ENCODE data around the gene SUFU. TPM values are rescaled to one million over a fixed set of nuclear protein-coding genes. Genes with fewer than 3 reads are reported as not detected.

The SUFU gene
- total and polyA plus RNA-seq, 2 of the 13 experiments (the other 11 are each of a cell fraction or from before 2014, with no cell fraction given), result 2.9 to 5.5 TPM

- TF ChIP-seq ZNF839 (CRISPR knock-in tag; IDR thresholded peaks at IDR 0.05; ENCODE audit: borderline replicate concordance) (no peak), PAWR (CRISPR knock-in tag; IDR thresholded peaks at IDR 0.05; ENCODE audit: borderline replicate concordance) (no peak), ZFP82 (CRISPR knock-in tag; IDR thresholded peaks at IDR 0.05; ENCODE audit: borderline replicate concordance) (no peak), SRF (IDR thresholded peaks at IDR 0.05; ENCODE audit: low read depth, low read length) (no peak; the same call in 1 of the 2 replicates), ZNF367 (CRISPR knock-in tag; IDR thresholded peaks at IDR 0.05; ENCODE audit: borderline replicate concordance) (no peak), ZSCAN22 (CRISPR knock-in tag; IDR thresholded peaks at IDR 0.05) (no peak), ZNF280B (CRISPR knock-in tag; IDR thresholded peaks at IDR 0.05; ENCODE audit: borderline replicate concordance) (no peak; the same call in 1 of the 2 replicates), ZSCAN21 (CRISPR knock-in tag; IDR thresholded peaks at IDR 0.05; ENCODE audit: borderline replicate concordance) (no peak), MIER3 (CRISPR knock-in tag; IDR thresholded peaks at IDR 0.05; ENCODE audit: borderline replicate concordance) (no peak), KIAA2018 (CRISPR knock-in tag; IDR thresholded peaks at IDR 0.05; ENCODE audit: borderline replicate concordance) (no peak), HNF4G (IDR thresholded peaks at IDR 0.05; ENCODE audit: borderline replicate concordance, low read depth, low read length) (no peak), HNF4G (CRISPR knock-in tag; IDR thresholded peaks at IDR 0.05; ENCODE audit: borderline replicate concordance, low read depth) (no peak), ZMYM2 (CRISPR knock-in tag; IDR thresholded peaks at IDR 0.05) (no peak), MAFF (IDR thresholded peaks at IDR 0.05; ENCODE audit: low read depth, low read length) (no peak), PCBP1 (IDR thresholded peaks at IDR 0.05; ENCODE audit: borderline replicate concordance, low read depth, low read length) (no peak), ZBTB44 (CRISPR knock-in tag; IDR thresholded peaks at IDR 0.05) (no peak), SIX4 (CRISPR knock-in tag; IDR thresholded peaks at IDR 0.05) (no peak)
Observed at GRCh38 chr10:102461187-102462054, 42.4 kb upstream of the SUFU start (continued).

Measured in HepG2 (cell line).